ENCODE results near the gene JAK2.

Gene JAK2

DNA sequence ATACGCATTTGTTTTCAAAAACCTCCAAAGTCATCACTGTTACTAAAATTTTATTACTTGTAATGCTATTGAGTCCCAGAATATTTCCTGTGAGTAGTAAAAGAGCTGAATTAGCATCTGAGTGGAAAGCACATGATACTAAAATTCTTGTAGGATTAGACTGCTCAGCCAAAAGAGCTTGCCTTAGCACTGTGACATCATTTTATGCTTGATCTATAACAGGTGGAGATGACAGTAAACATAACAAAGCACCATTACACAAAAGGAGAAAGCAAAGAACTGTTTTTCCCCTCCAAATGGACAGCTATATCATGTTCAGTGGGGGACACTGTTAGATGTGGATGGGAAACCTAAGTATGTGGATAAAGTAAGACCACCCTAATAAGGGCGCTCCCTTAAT is 5.8 kb upstream of the JAK2 start:
- H3K36me3 ChIP-seq: no peaks in the 10 kb centered on the region
- peaks cover 14% of the 10 kb centered on the region for H3K4me1 ChIP-seq
- no peak for TF ChIP-seq Cebpa-rat (IDR thresholded peaks at IDR 0.05)
- no peak overlapping the region for H3K4me2 ChIP-seq
- no peaks in the 10 kb centered on the region for H3K9me3 ChIP-seq
- no peak overlapping the region for H3K27ac ChIP-seq
- H3K9ac ChIP-seq: no peak overlapping the region
- H3K27me3 ChIP-seq: no peaks in the 10 kb centered on the region
- H4K20me1 ChIP-seq: no peaks in the 10 kb centered on the region
- H3K4me3 ChIP-seq: no peak overlapping the region

DNA sequence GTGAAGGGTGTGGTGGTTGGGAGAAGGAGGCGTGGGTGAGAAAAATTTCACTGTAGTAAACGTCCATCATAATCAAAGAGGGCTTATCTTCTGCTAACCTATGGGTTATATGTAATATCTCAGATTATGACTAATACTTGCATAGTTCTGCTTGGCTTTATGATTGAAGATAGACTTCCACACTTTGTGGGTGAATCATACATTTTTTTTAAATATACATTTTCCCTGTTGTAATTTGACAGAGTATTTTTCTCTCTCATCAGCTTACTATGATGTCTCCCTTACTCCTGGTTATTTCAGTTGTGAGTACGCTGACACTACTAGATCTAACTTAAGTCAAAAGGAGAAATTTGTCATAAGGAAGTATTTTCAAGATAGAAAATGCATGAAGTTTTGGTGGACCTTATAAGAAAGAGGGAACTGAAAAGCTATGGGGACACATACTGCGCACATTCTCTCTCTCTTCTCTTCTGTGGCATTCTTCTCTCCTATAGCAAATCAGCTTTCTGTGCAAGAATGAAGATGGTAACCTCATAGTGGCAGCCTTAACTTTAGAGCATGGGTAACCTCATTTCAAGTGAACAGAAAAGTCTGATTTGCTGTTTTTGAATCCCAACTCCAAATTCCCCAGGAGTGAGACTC is 4.9 kb upstream of the JAK2 start:
- Histone ChIP-seq H3K27me3 (no peaks in the 10 kb centered on the region), H3K9me3 (no peaks in the 10 kb centered on the region), H3K4me1 (peaks cover 14% of the 10 kb centered on the region), H3K36me3 (no peaks in the 10 kb centered on the region), H4K20me1 (no peaks in the 10 kb centered on the region), H3K27ac (no peak overlapping the region), H3K9ac (no peak overlapping the region), H3K4me2 (no peak overlapping the region), H3K4me3 (no peak overlapping the region)
- TF ChIP-seq Cebpa-rat (IDR thresholded peaks at IDR 0.05): no peak

DNA sequence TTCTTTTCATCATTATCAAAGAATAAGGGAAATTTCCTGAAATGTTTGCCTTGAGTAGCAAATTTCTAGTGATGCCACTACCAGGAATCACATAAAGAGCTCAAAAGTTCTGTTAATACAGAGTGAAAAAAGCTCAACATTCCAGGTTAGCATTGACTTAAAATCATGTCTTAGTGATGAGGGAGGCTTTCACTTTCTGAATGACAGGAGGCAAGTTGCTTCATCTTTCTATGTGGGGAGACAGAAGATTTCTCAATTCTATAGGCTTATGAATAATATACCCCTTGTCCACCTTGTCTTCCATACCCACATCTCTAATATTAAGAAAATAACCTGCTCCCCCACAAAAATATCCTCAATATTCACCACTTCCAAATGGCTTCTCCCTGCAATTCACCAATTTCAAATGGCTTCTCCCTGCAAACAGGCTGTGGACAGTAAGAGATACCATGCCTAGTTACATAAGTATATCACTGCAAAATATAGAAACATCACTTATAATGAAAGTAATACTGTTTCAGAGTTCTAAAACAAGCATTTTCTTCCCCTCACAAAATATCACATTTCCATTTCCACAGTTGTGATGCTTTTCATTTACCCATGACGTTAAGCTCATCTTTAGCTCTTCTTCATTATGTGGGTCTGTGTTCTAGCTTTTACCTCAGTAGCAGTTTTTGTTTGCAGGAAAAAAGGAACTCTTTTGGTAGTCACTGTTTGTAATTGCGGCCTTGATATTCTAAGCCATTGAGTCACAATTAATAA is 2.2 kb upstream of the JAK2 start:
- Histone ChIP-seq H3K4me1 (peaks cover 30% of the 10 kb centered on the region), H4K20me1 (peaks cover 5% of the 10 kb centered on the region; the same call in 1 of the 2 replicates), H3K27ac (no peak overlapping the region), H3K27me3 (no peaks in the 10 kb centered on the region), H3K4me2 (peak overlapping the region; percentile 86), H3K4me3 (no peak overlapping the region), H3K36me3 (no peaks in the 10 kb centered on the region), H3K9me3 (no peaks in the 10 kb centered on the region), H3K9ac (no peak overlapping the region)
- TF ChIP-seq Cebpa-rat (IDR thresholded peaks at IDR 0.05): no peak

DNA sequence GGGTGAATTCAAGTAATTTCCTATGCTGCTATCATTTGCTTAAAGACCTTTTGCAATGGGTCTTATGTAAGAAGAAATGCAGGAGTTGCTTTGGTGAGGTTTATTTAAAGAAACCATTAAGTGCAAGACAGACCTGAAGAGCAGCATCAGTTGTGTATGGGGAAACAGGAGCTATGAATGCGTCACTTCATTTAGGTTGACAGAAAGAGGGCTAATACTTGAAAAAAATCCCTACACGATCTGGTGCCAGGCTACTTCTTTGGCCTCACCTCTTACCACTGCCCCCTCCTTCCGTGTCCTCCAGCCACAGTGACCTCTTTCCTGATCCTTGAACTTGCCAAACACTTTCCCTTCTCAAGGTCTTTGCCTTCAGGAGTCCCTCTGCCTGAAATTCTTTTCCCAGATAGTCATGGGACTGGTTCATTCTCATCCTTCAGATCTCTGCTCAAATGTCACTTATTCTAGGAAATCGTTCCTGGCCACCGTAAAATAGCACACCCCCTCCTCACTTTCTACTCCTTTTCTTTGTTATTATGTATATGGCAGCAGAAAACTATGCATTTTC is 1.4 kb upstream of the JAK2 start:
- Histone ChIP-seq H3K27ac (peak overlapping the region; percentile 82), H3K9ac (peak overlapping the region; percentile 87), H3K9me3 (no peaks in the 10 kb centered on the region), H3K4me1 (peaks cover 30% of the 10 kb centered on the region), H4K20me1 (peaks cover 5% of the 10 kb centered on the region; the same call in 1 of the 2 replicates), H3K27me3 (no peaks in the 10 kb centered on the region), H3K4me2 (peak overlapping the region; percentile 86), H3K4me3 (peak overlapping the region; percentile 78), H3K36me3 (no peaks in the 10 kb centered on the region)
- no peak for TF ChIP-seq Cebpa-rat (IDR thresholded peaks at IDR 0.05)

DNA sequence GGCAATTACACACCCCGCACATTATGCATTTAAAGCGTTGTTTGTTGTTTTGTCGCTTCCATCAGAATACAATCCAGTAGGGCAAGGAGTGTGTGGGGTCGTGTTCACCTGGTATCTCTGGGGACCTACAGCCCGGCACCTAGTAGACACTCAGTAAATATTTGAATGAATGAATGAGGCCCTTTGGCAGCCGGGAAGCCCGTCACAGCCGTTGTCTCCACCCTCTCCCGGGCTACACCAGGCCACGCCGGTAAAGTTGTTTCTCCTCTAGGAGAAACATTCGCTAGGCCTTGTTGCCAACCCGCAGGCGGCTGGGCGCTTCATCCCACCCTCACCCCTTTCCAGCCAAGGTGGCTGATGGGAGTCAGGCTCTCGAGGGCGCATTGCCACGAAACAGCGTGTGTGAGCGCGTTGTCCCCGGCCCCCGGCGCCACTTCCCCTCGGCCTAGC is 876 bp upstream of the JAK2 start:
- peak overlapping the region; percentile 82 for H3K27ac ChIP-seq
- H3K4me2 ChIP-seq: peak overlapping the region; percentile 86

DNA sequence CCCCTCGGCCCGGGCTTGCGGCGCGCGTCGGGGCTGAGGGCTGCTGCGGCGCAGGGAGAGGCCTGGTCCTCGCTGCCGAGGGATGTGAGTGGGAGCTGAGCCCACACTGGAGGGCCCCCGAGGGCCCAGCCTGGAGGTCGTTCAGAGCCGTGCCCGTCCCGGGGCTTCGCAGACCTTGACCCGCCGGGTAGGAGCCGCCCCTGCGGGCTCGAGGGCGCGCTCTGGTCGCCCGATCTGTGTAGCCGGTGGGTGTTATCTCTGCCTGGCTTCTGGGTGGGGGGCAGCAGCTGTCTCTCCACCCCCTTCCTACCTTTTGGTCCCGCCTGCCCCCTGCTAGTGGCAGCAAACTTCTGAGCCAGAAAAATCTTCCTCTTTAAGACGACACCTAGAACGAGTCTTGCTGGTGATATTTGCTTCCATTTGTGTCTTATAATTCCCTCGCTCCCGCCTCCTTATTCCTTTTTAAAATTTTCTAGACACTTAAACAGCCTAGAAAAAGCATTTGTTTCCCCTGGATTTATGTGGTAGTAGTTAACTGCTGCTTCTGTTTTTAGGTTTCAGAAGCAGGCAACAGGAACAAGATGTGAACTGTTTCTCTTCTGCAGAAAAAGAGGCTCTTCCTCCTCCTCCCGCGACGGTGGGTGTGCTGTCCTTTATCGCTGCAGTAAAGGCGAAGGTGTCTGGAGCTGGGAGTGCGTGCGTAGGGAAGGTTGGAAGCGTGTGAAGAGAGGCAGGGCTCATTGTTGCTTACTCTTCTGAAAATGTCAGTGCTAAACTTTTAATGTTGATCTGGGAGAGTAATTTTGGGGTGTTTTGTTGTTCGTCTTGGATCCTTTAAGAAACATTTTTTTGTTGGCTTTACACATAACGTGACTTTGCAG is 554 bp downstream of the JAK2 start:
- Histone ChIP-seq H4K20me1 (peaks cover 5% of the 10 kb centered on the region; the same call in 1 of the 2 replicates), H3K4me3 (peak overlapping the region; percentile 78), H3K4me2 (peak overlapping the region; percentile 86), H3K9me3 (no peaks in the 10 kb centered on the region), H3K4me1 (peaks cover 30% of the 10 kb centered on the region), H3K36me3 (no peaks in the 10 kb centered on the region), H3K9ac (peak overlapping the region; percentile 87), H3K27me3 (no peaks in the 10 kb centered on the region), H3K27ac (peak overlapping the region; percentile 82)
- TF ChIP-seq Cebpa-rat (IDR thresholded peaks at IDR 0.05): no peak

More for the DNA sequence above, 876 bp upstream of the JAK2 start:
- no peak for TF ChIP-seq Cebpa-rat (IDR thresholded peaks at IDR 0.05)
- H3K27me3 ChIP-seq: no peaks in the 10 kb centered on the region
- H3K4me1 ChIP-seq: peaks cover 30% of the 10 kb centered on the region
- no peaks in the 10 kb centered on the region for H3K9me3 ChIP-seq
- H3K4me3 ChIP-seq: peak overlapping the region; percentile 78
- H3K36me3 ChIP-seq: no peaks in the 10 kb centered on the region
- H4K20me1 ChIP-seq: peaks cover 5% of the 10 kb centered on the region; the same call in 1 of the 2 replicates
- H3K9ac ChIP-seq: peak overlapping the region; percentile 87

DNA sequence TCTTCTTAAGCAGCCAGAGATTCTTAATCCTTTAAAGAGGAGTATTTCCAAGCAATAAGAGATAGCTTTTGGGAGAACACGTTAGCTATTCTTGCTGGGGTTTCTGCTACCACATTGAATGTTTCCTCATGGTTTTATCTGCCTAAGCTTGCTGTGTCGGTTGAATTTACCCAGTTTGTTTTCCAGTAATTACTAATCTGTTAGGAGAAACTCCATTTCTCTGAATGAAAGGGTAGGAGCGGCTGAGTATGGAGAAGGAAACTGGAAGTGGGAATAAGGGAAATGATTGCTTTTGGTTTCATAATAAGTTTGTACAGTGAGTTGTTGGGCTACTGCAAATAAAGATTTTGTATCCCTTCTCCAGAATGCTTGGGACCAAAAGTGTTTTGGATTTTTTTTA is 1.2 kb downstream of the JAK2 start:
- Histone ChIP-seq H3K9me3 (no peaks in the 10 kb centered on the region), H3K9ac (peak overlapping the region; percentile 87), H3K27ac (peak overlapping the region; percentile 82; the same call in 1 of the 2 replicates), H3K4me1 (peaks cover 30% of the 10 kb centered on the region), H3K36me3 (no peaks in the 10 kb centered on the region), H3K4me3 (peak overlapping the region; percentile 78), H4K20me1 (peaks cover 5% of the 10 kb centered on the region; the same call in 1 of the 2 replicates), H3K4me2 (peak overlapping the region; percentile 86), H3K27me3 (no peaks in the 10 kb centered on the region)
- TF ChIP-seq Cebpa-rat (IDR thresholded peaks at IDR 0.05): no peak

DNA sequence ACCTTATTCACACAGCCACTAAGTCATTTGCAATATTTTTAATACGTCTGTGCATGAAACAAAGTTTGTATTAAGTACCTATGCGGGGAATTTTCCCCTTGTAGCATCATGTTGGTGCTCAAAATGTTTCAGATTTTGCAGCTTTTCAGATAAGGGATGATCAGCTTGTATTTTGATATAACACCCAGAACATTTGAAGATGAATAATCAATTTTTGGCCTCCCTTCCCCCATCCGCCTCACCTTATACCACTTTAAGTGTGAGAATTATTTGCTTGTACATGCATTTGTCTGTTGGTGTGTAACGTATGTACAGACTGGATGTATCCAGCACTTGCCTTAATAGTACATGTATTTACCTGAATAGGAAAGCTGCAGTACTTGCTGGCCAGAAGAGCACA is 1.7 kb downstream of the JAK2 start:
- H3K27ac ChIP-seq: no peak overlapping the region
- H3K27me3 ChIP-seq: no peaks in the 10 kb centered on the region
- peaks cover 5% of the 10 kb centered on the region; the same call in 1 of the 2 replicates for H4K20me1 ChIP-seq
- peak overlapping the region; percentile 86 for H3K4me2 ChIP-seq
- TF ChIP-seq Cebpa-rat (IDR thresholded peaks at IDR 0.05): no peak
- no peak overlapping the region for H3K9ac ChIP-seq
- H3K9me3 ChIP-seq: peaks cover under 1% of the 10 kb centered on the region
- peak overlapping the region; percentile 78 for H3K4me3 ChIP-seq
- H3K4me1 ChIP-seq: peaks cover 30% of the 10 kb centered on the region
- peaks cover 1% of the 10 kb centered on the region for H3K36me3 ChIP-seq

DNA sequence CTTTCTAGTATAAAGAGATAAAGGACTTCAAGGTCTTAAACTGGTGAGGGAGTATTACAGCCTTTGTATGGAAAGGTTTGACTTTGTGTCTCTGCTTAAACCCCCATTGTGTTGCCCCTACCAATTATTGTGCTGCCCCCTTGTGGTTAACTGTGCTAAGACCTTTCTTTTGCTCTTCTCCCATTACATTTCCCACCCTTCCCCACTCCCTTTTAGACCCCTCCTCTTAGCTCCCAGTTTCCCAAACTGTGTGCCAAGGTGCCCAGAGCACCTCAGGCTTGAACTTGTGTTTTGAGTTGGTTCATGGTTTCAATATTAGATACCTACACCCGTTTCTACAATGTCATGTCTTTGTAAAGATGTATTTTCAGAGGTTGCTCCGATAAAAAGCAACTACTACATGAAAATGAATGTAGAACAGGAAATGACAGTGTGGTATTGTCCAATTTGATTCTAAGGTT is 2.9 kb downstream of the JAK2 start:
- no peaks in the 10 kb centered on the region for H3K27me3 ChIP-seq
- no peak overlapping the region for H3K4me2 ChIP-seq
- TF ChIP-seq Cebpa-rat (IDR thresholded peaks at IDR 0.05): no peak
- H3K9me3 ChIP-seq: peaks cover 13% of the 10 kb centered on the region
- no peak overlapping the region for H3K9ac ChIP-seq
- H3K36me3 ChIP-seq: peaks cover 13% of the 10 kb centered on the region
- no peak overlapping the region for H3K27ac ChIP-seq
- peaks cover 29% of the 10 kb centered on the region for H3K4me1 ChIP-seq
- peaks cover 5% of the 10 kb centered on the region; the same call in 1 of the 2 replicates for H4K20me1 ChIP-seq
- no peak overlapping the region for H3K4me3 ChIP-seq
